SH-SY5Y (cell line): ENCODE data around the gene CDK5RAP1.

Experiments
- GATA2 ChIP-seq: IDR thresholded peaks from 2 replicates; pipeline ENCODE4 v1.6.1; 2011; ENCODE audit warnings: mild to moderate bottlenecking, low read depth, low read length
- GATA3 ChIP-seq: IDR thresholded peaks from 2 replicates; pipeline ENCODE4 v1.6.1; 2011; ENCODE audit warnings: low read depth, mild to moderate bottlenecking, low read length, moderate library complexity

DNA sequence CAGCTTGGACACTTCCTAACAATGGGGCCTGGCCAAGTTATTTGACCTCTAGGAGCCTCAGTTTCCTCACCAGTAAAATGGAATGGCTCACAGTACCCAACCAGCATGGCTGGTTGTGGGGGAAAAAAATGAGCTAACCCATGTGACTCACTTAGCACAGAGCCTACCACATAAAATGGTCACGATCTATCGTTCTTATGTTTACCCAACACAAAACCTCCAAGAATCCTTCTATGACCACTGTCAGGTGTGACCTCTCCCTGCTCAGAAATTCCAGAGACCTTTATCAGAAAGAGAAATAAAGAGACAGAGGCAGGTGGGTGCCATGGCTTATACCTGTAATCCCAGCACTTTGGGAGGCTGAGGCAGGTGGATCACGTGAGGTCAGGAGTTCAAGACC is 78.9 kb downstream of the CDK5RAP1 start:
- TF ChIP-seq GATA2 (no peak), GATA3 (no peak)
